ENCODE results near the gene RNF224. TPM values are rescaled to one million over a fixed set of nuclear protein-coding genes. Genes with fewer than 3 reads are reported as not detected.

The RNF224 gene
- total and polyA plus RNA-seq, 2 of the 13 experiments (the other 11 are each of a cell fraction or from before 2014, with no cell fraction given): 0.09 TPM; not detected in 1

DNA sequence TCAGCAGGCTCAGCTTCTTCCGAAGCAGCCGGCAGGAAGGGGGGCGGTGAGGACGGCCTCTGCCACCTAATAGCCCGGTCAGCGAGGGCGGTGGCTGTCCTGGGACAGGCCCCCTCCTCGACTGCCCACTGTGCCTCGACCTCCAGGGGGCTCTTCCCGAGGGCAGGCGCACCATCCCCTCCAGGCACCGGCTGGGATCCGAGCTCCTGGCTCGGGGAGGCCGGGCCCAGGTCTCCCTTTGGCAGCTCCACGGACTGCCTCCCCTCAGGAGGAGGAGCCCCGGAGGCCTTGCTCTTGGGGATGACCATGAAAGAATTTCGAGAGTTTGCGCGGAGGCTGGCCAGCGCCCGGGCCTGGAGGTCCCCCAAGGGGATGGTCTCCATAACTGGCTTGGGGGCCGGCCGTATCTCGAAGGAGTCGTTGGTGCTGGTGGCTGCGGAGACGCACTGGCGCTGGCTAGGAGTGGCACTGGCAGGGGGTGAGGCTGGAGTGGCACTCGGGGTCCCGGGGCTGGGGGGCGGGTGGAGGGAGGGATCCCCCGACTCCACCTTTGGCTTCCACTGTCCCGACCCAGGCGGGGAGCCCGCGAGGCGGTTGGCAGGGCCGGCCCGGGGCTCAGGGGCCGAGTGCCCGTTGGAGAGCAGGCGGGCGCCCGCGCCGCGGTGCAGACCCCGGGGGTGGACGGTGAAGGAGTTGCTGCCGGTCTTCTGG is 27.7 kb upstream of the RNF224 start:
- Histone ChIP-seq H3K79me2 (ENCODE audit: insufficient read depth, low read length) (peaks cover 64% of the 10 kb centered on the region), H3K27me3 (ENCODE audit: control insufficient read depth in 1 of 2, insufficient read depth in 2 of 2, low read length in 2 of 2) (no peaks in the 10 kb centered on the region; a peak in 1 of 5 replicates), H3K27ac (ENCODE audit: extremely low read length, insufficient read depth, low read length) (peak overlapping the region; percentile 8), H2AFZ (ENCODE audit: low read length) (no peak overlapping the region), H3K4me3 (replicated peaks in 1 of 3; ENCODE audit: insufficient read depth in 1 of 3, low read depth in 2 of 3, low read length in 3 of 3) (peak overlapping the region; percentile 71 to 75 (median 72)), H3K4me1 (ENCODE audit: insufficient read depth, low read length) (peaks cover 80% of the 10 kb centered on the region), H3K36me3 (replicated peaks in 1 of 2; ENCODE audit: control insufficient read depth in 1 of 2, insufficient read depth in 2 of 2, low read length in 2 of 2) (no peaks in the 10 kb centered on the region; a peak in 1 of 5 replicates), H4K20me1 (ENCODE audit: insufficient read depth, low read length) (peaks cover 4% of the 10 kb centered on the region; the same call in 1 of the 2 replicates), H3K9me3 (ENCODE audit: low read length) (no peaks in the 10 kb centered on the region), H3K9ac (ENCODE audit: insufficient read depth, low read depth, low read length) (peak overlapping the region; percentile 73), H3K4me2 (ENCODE audit: low read depth, low read length) (peak overlapping the region; percentile 90)
- FAIRE-seq: no peak
- no peak for DNase-seq (ENCODE audit: low spot score)
- BruUV-seq (replicated peaks): TSS peak; percentile 30
- WGBS (ENCODE audit: low lambda C conversion rate): 3% methylated on average over 11 of the region's 51 CpGs
- POLR2A ChIA-PET: interaction anchor here (0.9 to 3.0 kb wide), 13 partner anchors 9 to 81 kb away, joined by 3 to 47 read pairs (median 6); partner anchors contain the start of genes ANAPC2, RNF208, SSNA1 and TUBB4B
- ATAC-seq: no peak
- in situ Hi-C loops (cut with HindIII; ENCODE audit: extremely low pct_ligation_motif_present, low pct_unique_long_range_greater_than_20kb): no loop called here
- intact Hi-C loops (cut with micrococcal nuclease; ENCODE audit: unreplicated experiment): loop anchor here (2.0 kb wide), 1 partner anchor 23 kb away; the partner anchor contains the start of gene RNF208
- CTCF ChIA-PET (ENCODE audit: low intra/inter-chr PET ratio, low total read pairs): interaction anchor here (1.3 kb wide), 1 partner anchor 11 kb away, joined by 4 read pairs; the partner anchor contains the start of genes ANAPC2 and SSNA1
- TF ChIP-seq, protein P1, sequence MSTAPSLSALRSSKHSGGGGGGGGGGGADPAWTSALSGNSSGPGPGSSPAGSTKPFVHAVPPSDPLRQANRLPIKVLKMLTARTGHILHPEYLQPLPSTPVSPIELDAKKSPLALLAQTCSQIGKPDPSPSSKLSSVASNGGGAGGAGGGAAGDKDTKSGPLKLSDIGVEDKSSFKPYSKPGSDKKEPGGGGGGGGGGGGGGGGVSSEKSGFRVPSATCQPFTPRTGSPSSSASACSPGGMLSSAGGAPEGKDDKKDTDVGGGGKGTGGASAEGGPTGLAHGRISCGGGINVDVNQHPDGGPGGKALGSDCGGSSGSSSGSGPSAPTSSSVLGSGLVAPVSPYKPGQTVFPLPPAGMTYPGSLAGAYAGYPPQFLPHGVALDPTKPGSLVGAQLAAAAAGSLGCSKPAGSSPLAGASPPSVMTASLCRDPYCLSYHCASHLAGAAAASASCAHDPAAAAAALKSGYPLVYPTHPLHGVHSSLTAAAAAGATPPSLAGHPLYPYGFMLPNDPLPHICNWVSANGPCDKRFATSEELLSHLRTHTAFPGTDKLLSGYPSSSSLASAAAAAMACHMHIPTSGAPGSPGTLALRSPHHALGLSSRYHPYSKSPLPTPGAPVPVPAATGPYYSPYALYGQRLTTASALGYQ (CRISPR knock-in tag; IDR thresholded peaks at IDR 0.05): no peak
- TF ChIP-seq ZFAT (CRISPR knock-in tag; conservative IDR thresholded peaks at IDR 0.05) (no peak), ZNF263 (CRISPR knock-in tag; IDR thresholded peaks at IDR 0.05) (peak; percentile 90), ZNF790 (CRISPR knock-in tag; IDR thresholded peaks at IDR 0.05; ENCODE audit: borderline replicate concordance) (0 out of 2 replicates have a peak, but pooled peaks have one; percentile 35), JDP2 (CRISPR knock-in tag; IDR thresholded peaks at IDR 0.05; ENCODE audit: borderline replicate concordance) (no peak), SRSF9 (IDR thresholded peaks at IDR 0.05; ENCODE audit: borderline replicate concordance, insufficient read depth, low read depth, low read length, poor library complexity, severe bottlenecking) (no peak), MLLT10 (CRISPR knock-in tag; IDR thresholded peaks at IDR 0.05) (no peak), ZSCAN29 (CRISPR knock-in tag; conservative IDR thresholded peaks at IDR 0.05) (no peak), DPF2 (CRISPR knock-in tag; IDR thresholded peaks at IDR 0.05; ENCODE audit: borderline replicate concordance, low read depth) (no peak), ZNF589 (CRISPR knock-in tag; conservative IDR thresholded peaks at IDR 0.05) (no peak)
- TF ChIP-seq, protein P2, sequence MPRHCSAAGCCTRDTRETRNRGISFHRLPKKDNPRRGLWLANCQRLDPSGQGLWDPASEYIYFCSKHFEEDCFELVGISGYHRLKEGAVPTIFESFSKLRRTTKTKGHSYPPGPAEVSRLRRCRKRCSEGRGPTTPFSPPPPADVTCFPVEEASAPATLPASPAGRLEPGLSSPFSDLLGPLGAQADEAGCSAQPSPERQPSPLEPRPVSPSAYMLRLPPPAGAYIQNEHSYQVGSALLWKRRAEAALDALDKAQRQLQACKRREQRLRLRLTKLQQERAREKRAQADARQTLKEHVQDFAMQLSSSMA (CRISPR knock-in tag; IDR thresholded peaks at IDR 0.05): no peak
- TF ChIP-seq, protein P3, sequence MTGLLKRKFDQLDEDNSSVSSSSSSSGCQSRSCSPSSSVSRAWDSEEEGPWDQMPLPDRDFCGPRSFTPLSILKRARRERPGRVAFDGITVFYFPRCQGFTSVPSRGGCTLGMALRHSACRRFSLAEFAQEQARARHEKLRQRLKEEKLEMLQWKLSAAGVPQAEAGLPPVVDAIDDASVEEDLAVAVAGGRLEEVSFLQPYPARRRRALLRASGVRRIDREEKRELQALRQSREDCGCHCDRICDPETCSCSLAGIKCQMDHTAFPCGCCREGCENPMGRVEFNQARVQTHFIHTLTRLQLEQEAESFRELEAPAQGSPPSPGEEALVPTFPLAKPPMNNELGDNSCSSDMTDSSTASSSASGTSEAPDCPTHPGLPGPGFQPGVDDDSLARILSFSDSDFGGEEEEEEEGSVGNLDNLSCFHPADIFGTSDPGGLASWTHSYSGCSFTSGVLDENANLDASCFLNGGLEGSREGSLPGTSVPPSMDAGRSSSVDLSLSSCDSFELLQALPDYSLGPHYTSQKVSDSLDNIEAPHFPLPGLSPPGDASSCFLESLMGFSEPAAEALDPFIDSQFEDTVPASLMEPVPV (CRISPR knock-in tag; IDR thresholded peaks at IDR 0.05): peak; percentile 62; the same call in 1 of the 2 replicates
- TF ChIP-seq, protein P4, sequence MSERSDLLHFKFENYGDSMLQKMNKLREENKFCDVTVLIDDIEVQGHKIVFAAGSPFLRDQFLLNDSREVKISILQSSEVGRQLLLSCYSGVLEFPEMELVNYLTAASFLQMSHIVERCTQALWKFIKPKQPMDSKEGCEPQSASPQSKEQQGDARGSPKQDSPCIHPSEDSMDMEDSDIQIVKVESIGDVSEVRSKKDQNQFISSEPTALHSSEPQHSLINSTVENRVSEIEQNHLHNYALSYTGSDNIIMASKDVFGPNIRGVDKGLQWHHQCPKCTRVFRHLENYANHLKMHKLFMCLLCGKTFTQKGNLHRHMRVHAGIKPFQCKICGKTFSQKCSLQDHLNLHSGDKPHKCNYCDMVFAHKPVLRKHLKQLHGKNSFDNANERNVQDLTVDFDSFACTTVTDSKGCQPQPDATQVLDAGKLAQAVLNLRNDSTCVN (CRISPR knock-in tag; IDR thresholded peaks at IDR 0.05; ENCODE audit: borderline replicate concordance): no peak
- TF ChIP-seq, protein P5, sequence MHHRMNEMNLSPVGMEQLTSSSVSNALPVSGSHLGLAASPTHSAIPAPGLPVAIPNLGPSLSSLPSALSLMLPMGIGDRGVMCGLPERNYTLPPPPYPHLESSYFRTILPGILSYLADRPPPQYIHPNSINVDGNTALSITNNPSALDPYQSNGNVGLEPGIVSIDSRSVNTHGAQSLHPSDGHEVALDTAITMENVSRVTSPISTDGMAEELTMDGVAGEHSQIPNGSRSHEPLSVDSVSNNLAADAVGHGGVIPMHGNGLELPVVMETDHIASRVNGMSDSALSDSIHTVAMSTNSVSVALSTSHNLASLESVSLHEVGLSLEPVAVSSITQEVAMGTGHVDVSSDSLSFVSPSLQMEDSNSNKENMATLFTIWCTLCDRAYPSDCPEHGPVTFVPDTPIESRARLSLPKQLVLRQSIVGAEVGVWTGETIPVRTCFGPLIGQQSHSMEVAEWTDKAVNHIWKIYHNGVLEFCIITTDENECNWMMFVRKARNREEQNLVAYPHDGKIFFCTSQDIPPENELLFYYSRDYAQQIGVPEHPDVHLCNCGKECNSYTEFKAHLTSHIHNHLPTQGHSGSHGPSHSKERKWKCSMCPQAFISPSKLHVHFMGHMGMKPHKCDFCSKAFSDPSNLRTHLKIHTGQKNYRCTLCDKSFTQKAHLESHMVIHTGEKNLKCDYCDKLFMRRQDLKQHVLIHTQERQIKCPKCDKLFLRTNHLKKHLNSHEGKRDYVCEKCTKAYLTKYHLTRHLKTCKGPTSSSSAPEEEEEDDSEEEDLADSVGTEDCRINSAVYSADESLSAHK (CRISPR knock-in tag; IDR thresholded peaks at IDR 0.05; ENCODE audit: borderline replicate concordance): no peak
